Peyer's patch (tissue), 4 donors: ENCODE data around the gene RMDN3. TPM values are rescaled to one million over a fixed set of nuclear protein-coding genes. Genes with fewer than 3 reads are reported as not detected.

Experiments used
- DNase-seq, 3 donors: peaks; one replicate each; pipeline ENCODE4 v3.0.0-alpha.2; 2017 to 2019
- H3K27ac ChIP-seq, 4 donors: fragments of 200-600 bp; sonication (generic); one replicate each; pipeline ENCODE4 v1.5.1; 2016 to 2019
- H3K27me3 ChIP-seq, 2 donors: fragments of 200-600 bp; sonication (generic); one replicate each; pipeline ENCODE4 v1.5.1; 2019
- H3K36me3 ChIP-seq, 3 donors: fragments of 200-600 bp; sonication (generic); one replicate each; pipeline ENCODE4 v1.5.1; 2016 to 2019
- H3K4me1 ChIP-seq, 4 donors: fragments of 200-600 bp; sonication (generic); one replicate each; pipeline ENCODE4 v1.5.1; 2016 to 2019
- H3K4me3 ChIP-seq, 4 donors: fragments of 200-600 bp; sonication (generic); 1 replicate in 3 of 4; 2 replicates in 1 of 4; pipeline ENCODE4 v1.5.1; 2016 to 2019; ENCODE audit warnings: mild to moderate bottlenecking in 1 of 4
- H3K9me3 ChIP-seq, 4 donors: fragments of 200-600 bp; sonication (generic); one replicate each; pipeline ENCODE4 v1.5.1; 2016 to 2019; ENCODE audit warnings: mild to moderate bottlenecking in 1 of 4
- CTCF ChIP-seq, 6 experiments: fragments of 450-650 bp in 4 of 6; fragments of 200-600 bp in 2 of 6; sonication (generic) in 1 of 6; IDR thresholded peaks; one replicate each; pipeline ENCODE4 v1.5.1; 2017 to 2019; ENCODE audit warnings: antibody characterized with exemption in 6 of 6, mild to moderate bottlenecking in 3 of 6, moderate library complexity in 1 of 6
- POLR2A ChIP-seq, 2 donors: fragments of 450-650 bp; IDR thresholded peaks; one replicate each; pipeline ENCODE4 v1.5.1; 2017; ENCODE audit warnings: antibody characterized with exemption in 2 of 2, mild to moderate bottlenecking in 2 of 2, moderate library complexity in 2 of 2
- total RNA-seq, 4 donors: library from RNA; depleted of rRNA; stranded (reverse); fragments of >200 nt; gene quantifications; one replicate each; pipeline ENCODE4 v1.1.0, GENCODE V29; 2016

RMDN3 gene
- 10 to 100 TPM; 69.2 to 94.7 (median 74.0) TPM for total RNA-seq

DNA sequence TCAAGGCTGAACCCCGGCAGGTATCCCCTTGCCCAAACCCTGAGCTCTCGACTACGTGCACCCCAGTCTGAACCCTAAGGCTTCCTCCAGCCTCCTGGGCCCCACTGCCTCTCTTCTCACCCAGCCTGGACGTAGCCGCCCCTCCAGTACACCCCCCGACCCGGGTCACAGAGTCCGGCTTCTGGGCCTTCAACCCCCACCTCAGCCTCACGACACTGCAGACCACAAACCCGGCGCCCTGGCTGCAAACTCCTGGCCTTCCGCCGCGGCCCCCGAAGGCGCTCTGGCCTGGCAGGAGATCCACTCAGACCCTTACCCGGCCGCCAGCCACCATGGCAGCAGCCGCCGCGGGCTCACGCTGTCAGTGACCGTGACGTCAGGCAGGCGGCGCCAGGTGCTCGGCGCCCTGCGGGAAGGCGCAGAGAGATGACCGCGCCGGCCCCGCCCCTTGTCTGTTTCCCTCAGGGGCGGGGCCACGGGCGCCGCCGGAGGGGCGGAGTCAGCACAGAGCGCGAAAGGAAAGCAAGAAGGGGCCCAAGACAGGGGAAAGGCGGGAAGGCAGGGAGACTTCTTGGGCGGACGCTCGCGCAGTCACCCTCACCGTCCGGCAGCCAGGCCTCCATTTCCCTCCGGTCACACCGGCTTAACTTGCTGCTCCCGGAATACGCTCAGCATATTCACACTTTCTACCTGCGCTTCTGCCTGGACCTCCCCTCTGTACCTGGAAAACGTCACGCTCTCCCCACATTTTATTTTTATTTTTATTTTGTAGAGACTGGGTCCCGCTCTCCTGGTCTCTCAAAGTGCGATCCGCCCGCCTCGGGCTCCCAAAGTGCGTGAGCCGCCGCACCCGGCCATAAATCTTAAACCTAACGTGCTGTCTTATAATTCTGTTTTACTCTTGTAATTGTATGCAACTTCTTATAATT, at the start of gene RMDN3:
Gene RMDN3, minus strand, starts transcription at position 372 of the 929 bp plus-strand sequence. CDS start 471 bp downstream, outside the sequence.
- H3K9me3 ChIP-seq: no peaks in the 10 kb centered on the region
- peaks cover 0 to 29% (median 0%) of the 10 kb centered on the region in 4 donors for H3K4me1 ChIP-seq
- H3K36me3 ChIP-seq: peaks cover 0 to 19% (median 0%) of the 10 kb centered on the region in 3 donors
- peak; percentile 94 to 97 (median 96) for DNase-seq
- peak within 1 kb of the TSS; percentile 73 to 98 (median 94) for H3K4me3 ChIP-seq
- H3K27ac ChIP-seq: peak within 1 kb of the TSS; percentile 82 to 89 (median 85)
- H3K27me3 ChIP-seq: no peaks in the 10 kb centered on the region
- TF ChIP-seq POLR2A (IDR thresholded peaks at IDR 0.05) (peak; percentile 61 to 69), CTCF (IDR thresholded peaks at IDR 0.05) (peak in 2 of 6 experiments; percentile 16 to 30)

DNA sequence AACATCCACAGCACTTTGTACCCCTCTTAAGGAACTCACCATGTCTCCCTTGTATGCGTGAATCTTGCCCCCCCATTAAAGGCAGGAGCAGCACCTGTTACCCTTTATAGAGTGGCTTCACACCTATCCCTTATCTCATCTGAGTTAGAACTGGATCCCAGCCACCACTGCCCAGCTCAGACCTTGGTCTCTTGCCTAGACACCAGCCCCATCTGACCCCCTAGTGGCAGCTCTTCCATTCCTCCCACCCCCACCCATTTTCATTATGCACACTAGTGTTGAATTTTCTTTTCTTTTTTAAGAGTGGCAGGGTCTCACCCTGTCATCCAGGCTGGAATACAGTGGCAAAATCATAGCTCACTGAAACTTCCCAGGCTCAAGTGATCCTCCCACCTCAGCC, 48.6 kb upstream of the RMDN3 start:
- DNase-seq: no peak

GRCh38 chr15:40803076-40803475, 48.0 kb upstream of the RMDN3 start:
- Histone ChIP-seq H3K9me3 (no peaks in the 10 kb centered on the region), H3K4me3 (no peak overlapping the region), H3K4me1 (peaks cover 0 to 38% (median 7%) of the 10 kb centered on the region in 4 donors), H3K36me3 (peaks cover 0 to 5% (median 0%) of the 10 kb centered on the region in 3 donors), H3K27ac (no peak overlapping the region), H3K27me3 (no peaks in the 10 kb centered on the region)
- DNase-seq: no peak
- TF ChIP-seq CTCF (IDR thresholded peaks at IDR 0.05) (no peak), POLR2A (IDR thresholded peaks at IDR 0.05) (no peak)

More for the DNA sequence above, 48.6 kb upstream of the RMDN3 start:
- H3K4me1 ChIP-seq: peaks cover 0 to 40% (median 10%) of the 10 kb centered on the region in 4 donors
- TF ChIP-seq POLR2A (IDR thresholded peaks at IDR 0.05) (no peak), CTCF (IDR thresholded peaks at IDR 0.05) (peak in 1 of 6 experiments; percentile 9)
- H3K9me3 ChIP-seq: no peaks in the 10 kb centered on the region
- no peak overlapping the region for H3K4me3 ChIP-seq
- no peak overlapping the region for H3K27ac ChIP-seq
- no peaks in the 10 kb centered on the region for H3K27me3 ChIP-seq
- H3K36me3 ChIP-seq: peaks cover 0 to 5% (median 0%) of the 10 kb centered on the region in 3 donors

GRCh38 chr15:40799523-40799922, 44.5 kb upstream of the RMDN3 start:
- Histone ChIP-seq H3K4me1 (peaks cover 0 to 32% (median 2%) of the 10 kb centered on the region in 4 donors), H3K27me3 (no peaks in the 10 kb centered on the region), H3K27ac (no peak overlapping the region), H3K4me3 (no peak overlapping the region), H3K36me3 (peaks cover 0 to 5% (median 0%) of the 10 kb centered on the region in 3 donors), H3K9me3 (no peaks in the 10 kb centered on the region)
- TF ChIP-seq CTCF (IDR thresholded peaks at IDR 0.05) (no peak), POLR2A (IDR thresholded peaks at IDR 0.05) (no peak)
- no peak for DNase-seq

GRCh38 chr15:40796512-40796911, 41.5 kb upstream of the RMDN3 start:
- H3K27me3 ChIP-seq: no peaks in the 10 kb centered on the region
- peaks cover 0 to 25% (median 2%) of the 10 kb centered on the region in 4 donors for H3K4me1 ChIP-seq
- H3K4me3 ChIP-seq: no peak overlapping the region
- no peak for DNase-seq
- no peak overlapping the region for H3K27ac ChIP-seq
- TF ChIP-seq CTCF (IDR thresholded peaks at IDR 0.05) (no peak), POLR2A (IDR thresholded peaks at IDR 0.05) (no peak)
- no peaks in the 10 kb centered on the region for H3K9me3 ChIP-seq
- peaks cover 0 to 5% (median 0%) of the 10 kb centered on the region in 3 donors for H3K36me3 ChIP-seq
